A549 treated with ZK216348 at 1 μM for 4 hours (cell line): ENCODE results near the gene RRM2. TPM values are rescaled to one million over a fixed set of nuclear protein-coding genes. Genes with fewer than 3 reads are reported as not detected.

Source experiments
- total RNA-seq: library from RNA; stranded (reverse); fragments of 200-300 nt; extraction: Qiagen RNA extraction; gene quantifications from 5 replicates; pipeline ENCODE4 v1.2.3, GENCODE V29; 2022; ENCODE audit warnings: low read depth

Gene RRM2
- total RNA-seq, result 178 to 242 TPM (median 221 TPM) in 5 replicates

GRCh38 chr2:10122500-10123280, at the start of gene RRM2:
Gene RRM2, plus strand, starts transcription at chr2:10122739. Its CDS starts 60 bp downstream, at chr2:10122799.

GRCh38 chr2:10079870-10080535, 42.5 kb upstream of the RRM2 start, which contains the start of gene CYS1:
Gene CYS1, minus strand, starts transcription at chr2:10080411. Its CDS starts 188 bp downstream, at chr2:10080223.

Other genes starting within 250 kb of the RRM2 start
- gene GRHL1, start 171.0 kb upstream of the RRM2 start, total RNA-seq, result 0.70 to 2.0 TPM (median 0.97 TPM) in 5 replicates
- gene KLF11, start 79.2 kb upstream of the RRM2 start, total RNA-seq, result 2.5 to 5.8 TPM (median 3.7 TPM) in 5 replicates
- 1.2 to 1.8 TPM (median 1.4 TPM) in 5 replicates for gene CYS1, start 42.3 kb upstream of the RRM2 start, total RNA-seq
- 125 to 224 TPM (median 205 TPM) in 5 replicates for gene HPCAL1, start 180.2 kb downstream of the RRM2 start, total RNA-seq